ENCODE measurements around the gene CNOT1.
"Not testable (repeated sequence)": the region's sequence is repeated elsewhere in the genome, so short reads cannot be mapped to it uniquely, and the experiment has no call there.

The CNOT1 gene

GRCh38 chr16:58637021-58637420 lies 7.4 kb upstream of the CNOT1 start:
- not testable (repeated sequence) for DNase-seq

GRCh38 chr16:58636466-58636865 lies 6.8 kb upstream of the CNOT1 start:
- DNase-seq, result no peak

DNA sequence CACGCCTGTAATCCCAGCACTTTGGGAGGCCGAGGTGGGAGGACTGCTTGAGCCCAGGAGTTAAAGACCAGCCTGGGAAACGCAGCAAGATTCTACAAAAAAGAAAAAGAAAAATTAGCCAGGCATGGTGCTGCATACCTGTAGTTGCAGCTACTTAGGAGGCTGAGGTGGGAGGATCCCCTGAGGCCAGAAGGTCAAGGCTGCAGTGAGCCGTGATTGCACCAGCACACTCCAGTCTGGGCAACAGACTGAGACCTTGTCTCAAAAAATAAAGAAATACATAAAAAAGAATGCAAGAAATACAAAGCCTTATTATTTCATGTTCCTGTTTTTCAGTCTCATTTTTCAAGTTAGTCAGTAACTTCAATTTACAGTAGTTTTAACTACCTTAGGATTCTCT lies 5.9 kb upstream of the CNOT1 start:
- no peak for DNase-seq

DNA sequence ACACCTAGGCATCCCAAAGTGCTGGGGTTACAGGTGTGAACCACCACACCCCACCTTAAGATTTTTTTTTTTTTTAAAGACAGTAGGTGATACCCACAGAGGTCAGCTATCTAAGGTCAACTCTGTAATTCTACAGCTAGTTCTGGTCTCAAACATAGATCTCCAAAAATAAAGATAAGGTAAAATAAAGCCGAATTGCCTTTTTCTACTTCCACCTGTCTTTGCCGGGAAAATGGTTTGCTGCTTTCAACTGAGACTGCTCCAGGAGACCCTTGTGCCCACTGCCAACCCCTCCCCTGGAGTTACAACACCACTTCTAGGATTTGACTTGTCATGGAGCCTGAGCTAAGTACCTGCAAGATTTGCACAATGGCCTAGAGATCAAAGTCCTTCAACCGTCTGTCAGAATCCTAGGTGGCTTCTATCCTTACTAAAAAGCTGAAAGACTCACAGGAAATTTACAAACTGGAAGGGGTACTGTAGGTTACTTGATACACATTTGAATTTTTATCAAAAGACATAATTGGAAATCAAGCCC lies 4.7 kb upstream of the CNOT1 start:
- DNase-seq, result no peak

DNA sequence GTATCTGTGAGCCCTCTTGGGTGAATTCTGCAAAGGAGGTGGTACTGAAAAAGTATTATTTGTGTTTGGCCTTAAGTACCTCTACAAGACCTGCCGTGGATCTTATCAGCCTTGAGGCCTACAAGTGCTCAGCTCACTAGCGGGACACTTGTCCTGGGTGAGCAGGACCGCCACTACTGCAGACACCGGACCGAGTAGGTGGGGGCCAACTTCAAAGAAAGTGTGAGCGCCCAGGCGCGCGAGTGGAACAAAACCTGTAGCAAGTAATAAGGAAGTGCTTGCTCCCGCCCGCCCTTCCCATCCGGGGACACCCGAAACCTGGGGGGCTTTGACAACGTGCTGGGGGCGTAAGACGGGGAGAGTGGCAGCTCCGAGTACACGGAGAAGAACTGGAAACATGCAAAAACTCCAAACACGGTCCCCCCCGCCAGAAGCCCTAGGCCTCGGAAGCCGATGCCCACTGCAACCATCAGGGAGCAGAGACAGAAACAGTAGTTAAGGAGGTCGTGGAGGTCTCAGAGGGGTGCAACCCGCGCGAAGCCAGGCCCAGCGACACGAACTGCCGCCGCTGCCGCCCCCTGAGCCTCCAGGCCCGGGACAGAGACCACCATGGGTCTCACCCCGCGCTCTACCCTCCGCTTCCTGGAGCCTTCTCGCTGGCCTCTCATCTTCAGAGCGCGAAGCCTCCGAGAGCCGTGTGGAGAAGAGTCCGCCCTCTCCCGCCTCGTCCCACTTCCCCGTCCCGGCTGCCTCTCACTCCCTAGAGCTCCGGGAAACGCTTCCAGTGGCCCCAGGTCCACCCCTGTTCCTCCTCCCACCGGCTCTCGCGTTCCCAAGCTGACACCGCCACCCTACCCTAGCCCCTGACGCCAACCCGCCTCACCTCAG lies 537 bp downstream of the CNOT1 start:
- no peak for DNase-seq

- DNase-seq, result no peak
These were observed 5.4 kb downstream of the CNOT1 start for GRCh38 chr16:58624209-58624608.

- DNase-seq, result no peak
These were observed 9.2 kb downstream of the CNOT1 start for GRCh38 chr16:58620396-58620795.

GRCh38 chr16:58615280-58615679 lies 14.3 kb downstream of the CNOT1 start:
- DNase-seq, result no peak

DNA sequence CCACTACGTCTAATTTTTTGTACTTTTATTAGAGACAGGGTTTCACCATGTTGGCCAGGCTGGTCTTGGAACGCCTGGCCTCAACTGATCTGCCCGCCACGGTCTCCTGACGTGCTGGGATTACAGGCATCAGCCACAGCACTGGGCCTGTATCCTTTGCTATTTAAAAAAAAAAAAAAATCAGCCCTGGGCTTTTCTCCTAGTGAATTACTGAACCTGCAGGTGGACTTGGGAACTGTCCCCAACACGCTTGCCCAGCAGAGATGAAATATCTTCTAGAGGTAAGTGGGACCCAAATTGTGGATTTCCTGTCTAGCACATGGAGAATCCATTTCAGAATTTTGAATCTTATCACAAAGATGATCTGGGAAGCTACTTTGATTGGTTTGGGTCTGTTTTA lies 14.8 kb downstream of the CNOT1 start:
- no peak for DNase-seq

DNA sequence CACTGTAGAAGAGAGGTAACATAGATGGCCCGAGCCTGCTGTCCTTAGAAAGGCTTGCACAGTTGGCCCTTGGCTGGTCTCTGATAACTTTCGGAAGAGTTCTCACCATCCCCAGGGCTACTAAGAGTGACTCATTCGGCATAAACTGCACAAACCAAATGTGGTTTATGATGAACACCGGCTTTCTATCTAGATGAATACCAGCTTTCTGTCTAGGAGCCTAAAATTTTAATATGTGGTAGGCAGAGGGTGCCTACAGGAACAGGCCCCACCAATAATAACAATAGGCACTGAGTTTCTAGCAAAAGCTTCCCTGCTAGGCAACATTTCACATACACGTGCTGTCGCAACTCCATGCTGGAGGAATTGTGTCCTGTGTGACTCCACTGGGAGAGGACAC lies 15.4 kb downstream of the CNOT1 start:
- DNase-seq, result no peak

- not testable (repeated sequence) for DNase-seq
These were observed 16.7 kb downstream of the CNOT1 start for GRCh38 chr16:58612965-58613364.

GRCh38 chr16:58608601-58609136 lies 21.0 kb downstream of the CNOT1 start:
- DNase-seq, result no peak

GRCh38 chr16:58605562-58605961 lies 24.1 kb downstream of the CNOT1 start:
- no peak for DNase-seq

DNA sequence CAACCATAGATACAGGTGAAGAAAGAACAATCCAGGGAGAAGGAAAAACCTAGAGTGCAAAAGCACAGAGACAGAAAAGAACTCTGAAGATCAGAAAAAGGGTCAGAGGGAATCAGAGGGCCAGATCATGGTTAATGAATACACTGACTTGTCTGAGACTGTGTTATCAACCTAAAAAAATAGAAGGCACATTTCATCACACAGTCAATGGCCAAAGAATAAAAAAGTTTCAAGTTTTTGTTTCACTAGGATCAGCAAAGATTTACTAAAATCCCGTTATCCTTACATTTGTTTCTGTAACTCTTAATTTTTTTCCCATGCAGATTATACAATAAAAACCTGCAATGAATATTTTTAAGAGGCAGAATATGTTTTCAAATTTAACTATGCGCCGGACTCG lies 38.5 kb downstream of the CNOT1 start:
- no peak for DNase-seq

DNA sequence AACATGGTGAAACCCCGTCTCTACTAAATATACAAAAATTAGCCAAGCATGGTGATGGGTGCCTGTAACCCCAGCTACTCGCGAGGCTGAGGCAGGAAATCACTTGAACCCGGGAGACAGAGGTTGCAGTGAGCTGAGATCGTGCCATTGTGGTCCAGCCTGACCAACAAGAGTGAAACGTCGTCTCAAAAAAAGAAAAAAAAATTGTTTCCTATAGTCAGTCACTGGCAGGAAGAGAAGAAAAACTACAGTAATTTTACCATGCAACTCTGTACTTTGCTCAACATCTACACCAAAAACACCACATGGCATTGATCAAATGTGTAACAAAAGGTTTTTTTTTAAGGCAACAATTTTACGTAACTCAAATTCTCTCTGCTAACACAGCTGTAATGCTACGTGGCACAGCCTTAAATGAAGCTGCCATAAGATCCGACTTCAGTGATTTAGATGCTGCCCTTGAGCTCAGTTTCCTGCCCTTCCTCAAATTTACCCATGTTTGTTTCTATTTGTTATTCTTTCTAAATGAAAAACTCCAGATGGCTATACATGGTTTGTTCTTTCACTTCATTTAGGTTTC lies 40.2 kb downstream of the CNOT1 start:
- no peak for DNase-seq

DNA sequence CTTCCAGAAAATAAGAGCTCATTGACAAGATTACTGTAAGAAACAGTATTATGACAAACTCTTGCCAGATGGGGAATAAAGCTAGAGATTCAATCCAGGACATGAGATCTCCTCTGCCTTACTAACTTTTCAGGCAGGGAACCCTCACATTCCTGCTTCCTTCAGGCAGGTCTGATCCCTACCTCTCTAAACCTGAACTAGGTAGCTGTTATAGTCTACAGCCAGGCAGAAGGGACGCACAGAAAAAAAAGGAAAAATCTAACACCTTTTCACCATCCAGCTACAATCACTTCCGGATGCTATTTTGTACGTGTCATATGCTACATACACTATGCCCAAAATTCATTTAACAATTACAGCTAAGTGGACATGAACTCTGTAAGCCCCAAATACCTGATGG lies 41.2 kb downstream of the CNOT1 start:
- DNase-seq, result no peak

- no peak for DNase-seq
These were observed 43.1 kb downstream of the CNOT1 start for GRCh38 chr16:58586340-58587030.

DNA sequence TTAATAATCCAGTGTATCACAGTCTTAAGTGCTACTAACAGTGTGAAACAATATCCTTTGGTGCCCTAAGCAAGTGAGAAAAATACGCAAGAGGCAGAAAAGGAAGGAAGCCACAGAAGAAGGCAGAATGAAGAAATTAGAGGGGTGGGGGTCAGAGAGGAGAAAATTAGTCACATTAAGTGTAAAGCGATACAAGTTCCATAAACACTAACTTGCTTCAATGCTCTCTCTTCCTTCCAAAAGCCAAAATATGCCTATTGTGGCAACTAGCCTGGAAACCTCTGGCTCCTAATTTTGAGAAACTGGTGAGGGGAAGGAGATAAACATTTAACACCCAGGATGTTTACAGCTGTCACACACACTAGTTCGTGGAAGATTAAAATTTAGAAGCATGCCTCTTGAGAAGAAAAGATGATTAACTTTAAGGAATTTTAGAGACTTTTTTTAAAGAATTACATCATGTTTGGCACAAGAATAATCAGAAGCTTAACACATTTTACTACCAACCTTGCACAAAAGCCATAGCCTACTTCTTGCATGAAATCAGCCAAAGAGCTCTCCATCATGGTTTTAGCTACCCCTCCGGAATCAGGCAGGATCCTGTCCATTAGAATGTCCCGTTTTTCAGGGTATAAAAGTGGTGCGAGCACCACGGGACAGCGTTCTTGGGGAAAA lies 44.7 kb downstream of the CNOT1 start:
- no peak for DNase-seq

GRCh38 chr16:58582971-58583765 lies 46.5 kb downstream of the CNOT1 start:
- no peak for DNase-seq

GRCh38 chr16:58582133-58582532 lies 47.5 kb downstream of the CNOT1 start:
- no peak for DNase-seq

GRCh38 chr16:58579587-58579986 lies 50.0 kb downstream of the CNOT1 start:
- no peak for DNase-seq

GRCh38 chr16:58578642-58579041 lies 51.0 kb downstream of the CNOT1 start:
- no peak for DNase-seq
